Osteoblast (primary cell): ENCODE results near the gene GCAT. TPM values are rescaled to one million over a fixed set of nuclear protein-coding genes. Genes with fewer than 3 reads are reported as not detected.

Source experiments
- DNase-seq: peaks from one replicate; pipeline ENCODE4 v3.0.0; 2011; ENCODE audit warnings: low spot score, mixed read lengths; ENCODE audit not compliant: insufficient read length; ENCODE audit errors: missing footprints
- H2AFZ ChIP-seq: 2 replicates; pipeline ENCODE4 v1.6.0; 2011; ENCODE audit warnings: mild to moderate bottlenecking, low read length
- H3K27ac ChIP-seq: 2 replicates; pipeline ENCODE4 v1.5.1; 2011; ENCODE audit warnings: mild to moderate bottlenecking, low read depth, low read length, moderate library complexity
- H3K27me3 ChIP-seq: 2 replicates; pipeline ENCODE4 v1.6.0; 2012; ENCODE audit warnings: mild to moderate bottlenecking, control low read depth, inconsistent platforms, low read length, moderate library complexity; ENCODE audit not compliant: insufficient read depth
- H3K36me3 ChIP-seq: 2 replicates; pipeline ENCODE4 v1.5.1; 2011; ENCODE audit warnings: mild to moderate bottlenecking, low read length, control low read depth, moderate library complexity; ENCODE audit not compliant: insufficient read depth
- H3K4me1 ChIP-seq: 2 replicates; pipeline ENCODE4 v1.5.1; 2011; ENCODE audit warnings: mild to moderate bottlenecking, low read length, control low read depth, moderate library complexity; ENCODE audit not compliant: insufficient read depth
- H3K4me2 ChIP-seq: 2 replicates; pipeline ENCODE4 v1.6.0; 2011; ENCODE audit warnings: mild to moderate bottlenecking, low read length; ENCODE audit not compliant: insufficient read depth
- H3K4me3 ChIP-seq: fragments of 200-600 bp; sonication (generic); 3 replicates; pipeline ENCODE4 v1.5.1; 2012; ENCODE audit warnings: mild to moderate bottlenecking, low read length, inconsistent platforms; ENCODE audit not compliant: insufficient read depth
- H3K79me2 ChIP-seq: 2 replicates; pipeline ENCODE4 v1.6.0; 2012; ENCODE audit warnings: mild to moderate bottlenecking, low read length, control low read depth, inconsistent platforms; ENCODE audit not compliant: insufficient read depth
- H3K9me3 ChIP-seq: 2 replicates; pipeline ENCODE4 v1.5.1; 2011; ENCODE audit warnings: low read depth, low read length, control low read depth
- H4K20me1 ChIP-seq: 2 replicates; pipeline ENCODE4 v1.6.0; 2012; ENCODE audit warnings: mild to moderate bottlenecking, low read length, control low read depth; ENCODE audit not compliant: insufficient read depth
- total RNA-seq: library from RNA; depleted of rRNA; stranded (reverse); fragments of >200 nt; gene quantifications from 2 replicates; pipeline ENCODE4 v1.2.3, GENCODE V29; 2012
- TF ChIP-seq, protein P1 (sequence below): IDR thresholded peaks from 2 replicates; pipeline ENCODE4 v1.5.1; 2011; ENCODE audit warnings: mild to moderate bottlenecking, low read depth, low read length, moderate library complexity; ENCODE audit errors: extremely low read depth

The GCAT gene
- total RNA-seq, 1 donor = 26.8 TPM

DNA sequence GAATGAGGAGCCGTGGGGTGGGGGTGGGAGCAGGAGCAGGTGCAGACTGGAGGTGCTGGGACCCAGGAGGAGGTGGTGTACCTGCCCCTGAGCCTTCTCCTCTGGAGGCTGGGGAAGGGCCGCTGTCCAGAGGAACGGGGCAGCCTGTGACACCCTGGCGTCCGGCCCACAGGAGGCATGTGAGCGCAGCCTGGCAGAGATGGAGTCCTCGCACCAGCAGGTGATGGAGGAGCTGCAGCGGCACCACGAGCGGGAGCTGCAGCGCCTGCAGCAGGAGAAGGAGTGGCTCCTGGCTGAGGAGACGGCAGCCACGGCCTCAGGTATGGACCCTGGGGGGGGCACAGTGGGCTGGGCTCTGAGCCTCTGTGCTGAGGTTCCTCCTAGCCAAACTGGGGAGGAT, 42.2 kb upstream of the GCAT start:
- no peak overlapping the region for H2AFZ ChIP-seq
- DNase-seq = no peak
- H3K4me2 ChIP-seq = no peak overlapping the region
- no peaks in the 10 kb centered on the region for H3K4me1 ChIP-seq
- H4K20me1 ChIP-seq = peaks cover 18% of the 10 kb centered on the region
- no peaks in the 10 kb centered on the region for H3K9me3 ChIP-seq
- H3K27ac ChIP-seq = no peak overlapping the region
- H3K36me3 ChIP-seq = peaks cover 78% of the 10 kb centered on the region
- H3K79me2 ChIP-seq = peaks cover 7% of the 10 kb centered on the region
- H3K27me3 ChIP-seq = no peaks in the 10 kb centered on the region
- no peak overlapping the region for H3K4me3 ChIP-seq
- TF ChIP-seq, protein P1, sequence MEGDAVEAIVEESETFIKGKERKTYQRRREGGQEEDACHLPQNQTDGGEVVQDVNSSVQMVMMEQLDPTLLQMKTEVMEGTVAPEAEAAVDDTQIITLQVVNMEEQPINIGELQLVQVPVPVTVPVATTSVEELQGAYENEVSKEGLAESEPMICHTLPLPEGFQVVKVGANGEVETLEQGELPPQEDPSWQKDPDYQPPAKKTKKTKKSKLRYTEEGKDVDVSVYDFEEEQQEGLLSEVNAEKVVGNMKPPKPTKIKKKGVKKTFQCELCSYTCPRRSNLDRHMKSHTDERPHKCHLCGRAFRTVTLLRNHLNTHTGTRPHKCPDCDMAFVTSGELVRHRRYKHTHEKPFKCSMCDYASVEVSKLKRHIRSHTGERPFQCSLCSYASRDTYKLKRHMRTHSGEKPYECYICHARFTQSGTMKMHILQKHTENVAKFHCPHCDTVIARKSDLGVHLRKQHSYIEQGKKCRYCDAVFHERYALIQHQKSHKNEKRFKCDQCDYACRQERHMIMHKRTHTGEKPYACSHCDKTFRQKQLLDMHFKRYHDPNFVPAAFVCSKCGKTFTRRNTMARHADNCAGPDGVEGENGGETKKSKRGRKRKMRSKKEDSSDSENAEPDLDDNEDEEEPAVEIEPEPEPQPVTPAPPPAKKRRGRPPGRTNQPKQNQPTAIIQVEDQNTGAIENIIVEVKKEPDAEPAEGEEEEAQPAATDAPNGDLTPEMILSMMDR = no peak

DNA sequence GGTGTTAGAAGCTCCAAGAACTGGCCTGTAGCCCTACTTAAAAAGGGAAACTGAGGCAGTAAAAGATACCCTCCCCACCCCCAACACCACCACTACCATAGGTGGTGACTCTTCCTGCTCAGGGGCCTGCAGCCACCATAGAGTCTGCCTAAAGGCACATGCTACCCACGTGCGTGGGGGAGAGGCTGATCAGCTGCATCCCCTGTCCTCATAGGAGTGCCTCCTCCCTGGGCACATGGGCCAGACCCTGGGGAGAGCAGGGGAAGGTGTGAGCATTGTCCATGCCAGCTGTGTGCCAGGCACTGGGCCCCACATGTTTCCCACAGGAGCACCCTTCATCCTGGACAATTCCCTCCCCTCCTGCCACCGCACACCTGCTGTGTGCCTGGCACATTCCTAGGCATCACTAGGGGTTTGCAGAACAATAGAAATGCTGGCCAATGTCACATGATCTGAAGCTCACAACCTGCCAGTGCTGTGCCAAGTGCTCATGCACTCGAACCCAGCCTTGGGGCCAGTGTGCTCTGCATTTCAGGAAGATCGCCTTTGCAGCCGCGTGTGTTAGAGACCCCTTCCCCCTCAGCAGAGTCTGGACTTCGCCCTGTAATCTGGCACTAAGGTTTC, 41.7 kb upstream of the GCAT start:
- Histone ChIP-seq H3K27ac (no peak overlapping the region), H3K36me3 (peaks cover 77% of the 10 kb centered on the region), H3K4me2 (no peak overlapping the region), H3K27me3 (no peaks in the 10 kb centered on the region), H3K9me3 (no peaks in the 10 kb centered on the region), H2AFZ (no peak overlapping the region), H3K4me1 (no peaks in the 10 kb centered on the region), H4K20me1 (peaks cover 15% of the 10 kb centered on the region), H3K4me3 (no peak overlapping the region), H3K79me2 (peaks cover 4% of the 10 kb centered on the region)
- TF ChIP-seq, protein P1 = no peak
- DNase-seq = no peak

DNA sequence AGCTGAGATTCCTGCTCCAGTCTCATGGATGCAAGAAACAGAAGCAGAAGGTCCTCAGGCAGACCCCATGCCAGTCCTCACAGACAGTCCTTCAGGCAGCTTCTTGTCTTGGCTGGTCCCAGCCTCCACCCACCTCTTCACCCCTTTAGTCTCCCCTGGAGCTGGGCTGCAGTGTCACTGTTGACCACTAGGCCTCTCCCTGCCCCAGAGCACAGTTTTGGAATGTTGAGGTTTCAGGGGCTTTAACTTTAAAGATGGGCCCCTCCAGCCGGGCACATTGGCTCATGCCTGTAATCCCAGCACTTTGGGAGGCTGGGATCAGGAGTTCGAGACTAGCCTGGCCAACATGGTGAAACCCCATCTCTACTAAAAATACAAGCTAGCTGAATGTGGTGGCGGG, 39.5 kb upstream of the GCAT start:
- H3K27me3 ChIP-seq = no peaks in the 10 kb centered on the region
- H4K20me1 ChIP-seq = peaks cover 3% of the 10 kb centered on the region
- no peaks in the 10 kb centered on the region for H3K79me2 ChIP-seq
- TF ChIP-seq, protein P1 = peak; percentile 35
- H3K36me3 ChIP-seq = peaks cover 82% of the 10 kb centered on the region
- DNase-seq = no peak
- no peak overlapping the region for H2AFZ ChIP-seq
- no peak overlapping the region for H3K4me2 ChIP-seq
- no peaks in the 10 kb centered on the region for H3K9me3 ChIP-seq
- H3K4me3 ChIP-seq = no peak overlapping the region
- H3K4me1 ChIP-seq = no peaks in the 10 kb centered on the region
- H3K27ac ChIP-seq = no peak overlapping the region

DNA sequence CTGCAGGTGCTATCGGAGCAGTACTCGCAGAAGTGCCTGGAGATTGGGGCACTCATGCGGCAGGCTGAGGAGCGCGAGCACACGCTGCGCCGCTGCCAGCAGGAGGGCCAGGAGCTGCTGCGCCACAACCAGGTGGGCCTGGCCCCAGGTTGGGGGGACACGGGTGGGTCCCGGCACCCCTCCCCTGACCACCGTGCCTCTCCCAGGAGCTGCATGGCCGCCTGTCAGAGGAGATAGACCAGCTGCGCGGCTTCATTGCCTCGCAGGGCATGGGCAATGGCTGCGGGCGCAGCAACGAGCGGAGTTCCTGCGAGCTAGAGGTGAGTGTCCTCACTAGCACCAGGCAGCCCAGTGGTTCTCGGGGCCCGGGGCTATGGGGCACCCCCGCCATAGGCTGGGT, 38.7 kb upstream of the GCAT start:
- H4K20me1 ChIP-seq = peaks cover 3% of the 10 kb centered on the region
- peaks cover 82% of the 10 kb centered on the region for H3K36me3 ChIP-seq
- H3K4me2 ChIP-seq = no peak overlapping the region
- H3K27ac ChIP-seq = no peak overlapping the region
- H3K27me3 ChIP-seq = no peaks in the 10 kb centered on the region
- TF ChIP-seq, protein P1 = no peak
- H3K4me3 ChIP-seq = no peak overlapping the region
- H3K9me3 ChIP-seq = no peaks in the 10 kb centered on the region
- H3K4me1 ChIP-seq = no peaks in the 10 kb centered on the region
- no peak for DNase-seq
- no peaks in the 10 kb centered on the region for H3K79me2 ChIP-seq
- H2AFZ ChIP-seq = no peak overlapping the region
